OCI-LY7 (cell line): ENCODE measurements around the gene CDKN2C. TPM values are rescaled to one million over a fixed set of nuclear protein-coding genes. Genes with fewer than 3 reads are reported as not detected.
"Not testable (repeated sequence)": the region's sequence is repeated elsewhere in the genome, so short reads cannot be mapped to it uniquely, and the experiment has no call there.

Experiments used
- BruUV-seq: library from RNA; stranded (reverse); fragments of 400-500 nt; replicated peaks from 2 replicates; lab custom pipeline; 2021; lab: Mats Ljungman, UMichigan
- CTCF ChIA-PET: fragments of 300-600 bp; sonication (Branson Sonifier 250); formaldehyde crosslinking; loops from one replicate; lab custom pipeline; 2022; ENCODE audit warnings: antibody characterized with exemption; ENCODE audit not compliant: unreplicated experiment; lab: Charles Lee
- POLR2A ChIA-PET: fragments of 300-600 bp; sonication (Branson Sonifier 250); formaldehyde crosslinking; loops from one replicate; lab custom pipeline; 2022; ENCODE audit warnings: antibody characterized with exemption; lab: Charles Lee
- DNase-seq: peaks from one replicate; pipeline ENCODE4 v3.0.0-alpha.2; 2015; ENCODE audit warnings: low spot score
- H2AFZ ChIP-seq: fragments of 200-600 bp; sonication (generic), shearing (Covaris generic); 2 replicates; pipeline ENCODE4 v1.6.1; 2014; ENCODE audit warnings: mild to moderate bottlenecking, antibody characterized with exemption, low read length, moderate library complexity
- H3K27ac ChIP-seq: fragments of 200-600 bp; sonication (generic); 2 replicates; pipeline ENCODE4 v1.5.1; 2014; ENCODE audit warnings: mixed run types, low read depth, mild to moderate bottlenecking, moderate library complexity, low read length, inconsistent platforms; ENCODE audit not compliant: poor library complexity, severe bottlenecking
- H3K36me3 ChIP-seq: fragments of 200-600 bp; sonication (generic); 2 replicates; pipeline ENCODE4 v1.6.1; 2014; ENCODE audit warnings: mild to moderate bottlenecking, antibody characterized with exemption, low read length, moderate library complexity, mixed read lengths; ENCODE audit not compliant: insufficient read depth
- H3K4me1 ChIP-seq: fragments of 200-600 bp; sonication (generic); 2 replicates; pipeline ENCODE4 v1.5.1; 2014; ENCODE audit warnings: mild to moderate bottlenecking, low read length; ENCODE audit not compliant: insufficient read depth, poor library complexity, severe bottlenecking
- H3K4me2 ChIP-seq: fragments of 200-600 bp; sonication (generic); 2 replicates; pipeline ENCODE4 v1.6.1; 2014; ENCODE audit warnings: mild to moderate bottlenecking, low read length
- H3K4me3 ChIP-seq: fragments of 200-600 bp; sonication (generic); 2 replicates; pipeline ENCODE4 v1.5.1; 2014; ENCODE audit warnings: mild to moderate bottlenecking, low read depth, low read length; ENCODE audit not compliant: poor library complexity, severe bottlenecking
- H3K79me2 ChIP-seq: fragments of 200-600 bp; sonication (generic); 2 replicates; pipeline ENCODE4 v1.6.1; 2016; ENCODE audit warnings: low read depth, mild to moderate bottlenecking, low read length, moderate library complexity, mixed read lengths; ENCODE audit not compliant: insufficient read depth
- H3K9me2 ChIP-seq: fragments of 200-600 bp; sonication (generic); 2 replicates; pipeline ENCODE4 v1.6.1; 2016; ENCODE audit warnings: mild to moderate bottlenecking, low read length, mixed read lengths; ENCODE audit not compliant: insufficient read depth
- H3K9me3 ChIP-seq: fragments of 200-600 bp; sonication (generic); 2 replicates; pipeline ENCODE4 v1.6.1; 2014; ENCODE audit warnings: mild to moderate bottlenecking, mixed run types, low read length, mixed read lengths
- H4K20me1 ChIP-seq: fragments of 200-600 bp; sonication (generic); 2 replicates; pipeline ENCODE4 v1.6.1; 2014; ENCODE audit warnings: mild to moderate bottlenecking, antibody characterized with exemption, low read length, moderate library complexity, mixed read lengths; ENCODE audit not compliant: insufficient read depth
- EZH2phosphoT487 ChIP-seq: fragments of 200-600 bp; sonication (generic); IDR thresholded peaks from 2 replicates; pipeline ENCODE4 v1.6.1; 2018; ENCODE audit warnings: low read depth, borderline replicate concordance, mild to moderate bottlenecking, mixed run types, antibody characterized with exemption, low read length, moderate library complexity, mixed read lengths
- intact Hi-C: fragments of 100-400 bp; cut with micrococcal nuclease; formaldehyde crosslinking; loops from one replicate; pipeline ENCODE4 v1.10.0; 2022; ENCODE audit not compliant: unreplicated experiment
- total RNA-seq, 2 experiments: library from RNA; depleted of rRNA in 1 of 2; stranded (reverse); fragments of >200 nt in 1 of 2; shearing (Covaris generic) in 1 of 2; gene quantifications; 2 replicates each; pipeline ENCODE4 v1.2.3, GENCODE V29; 2014 to 2022
- TF ChIP-seq, protein P1 (sequence below): fragments of 200-600 bp; sonication (generic); conservative IDR thresholded peaks from 2 replicates; pipeline ENCODE4 v1.5.1; 2014; ENCODE audit warnings: mild to moderate bottlenecking, antibody characterized with exemption, low read length, moderate library complexity, mixed read lengths

The CDKN2C gene
- total RNA-seq, 2 experiments from 2014 or later = 46.6 to 71.0 TPM

DNA sequence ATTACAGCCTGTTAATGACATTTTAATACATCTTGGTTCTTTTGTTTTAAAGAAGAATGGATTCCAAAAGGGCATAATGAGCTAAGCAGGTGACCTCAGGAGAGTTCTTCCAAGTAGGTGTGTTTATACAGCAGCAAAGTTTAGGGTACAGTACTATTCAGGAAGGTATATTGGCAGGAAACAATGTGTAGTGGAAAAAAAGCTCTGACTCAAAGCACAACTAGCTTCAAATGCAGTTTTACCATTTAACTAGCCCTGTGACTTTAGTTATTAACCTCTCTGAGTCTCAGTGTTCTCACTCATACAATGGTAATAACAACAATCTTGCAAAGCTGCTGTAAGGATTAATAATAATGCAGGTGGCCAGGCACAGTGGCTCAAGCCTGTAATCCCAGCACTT is 39.9 kb upstream of the CDKN2C start:
- Histone ChIP-seq H3K36me3 (peaks cover 47% of the 10 kb centered on the region), H3K4me3 (no peak overlapping the region), H3K9me2 (no peaks in the 10 kb centered on the region), H4K20me1 (peaks cover 11% of the 10 kb centered on the region), H3K27ac (no peak overlapping the region), H3K4me1 (peaks cover 6% of the 10 kb centered on the region), H3K4me2 (no peak overlapping the region), H3K79me2 (peaks cover 91% of the 10 kb centered on the region), H3K9me3 (peaks cover under 1% of the 10 kb centered on the region; the same call in 1 of the 2 replicates), H2AFZ (no peak overlapping the region)
- CTCF ChIA-PET = no interaction called here
- POLR2A ChIA-PET = interaction anchor here (0.5 to 1.6 kb wide), 3 partner anchors 10 to 265 kb away, joined by 3 to 9 read pairs (median 6); no protein-coding TSS in a partner anchor
- TF ChIP-seq EZH2phosphoT487 = no peak
- TF ChIP-seq, protein P1, sequence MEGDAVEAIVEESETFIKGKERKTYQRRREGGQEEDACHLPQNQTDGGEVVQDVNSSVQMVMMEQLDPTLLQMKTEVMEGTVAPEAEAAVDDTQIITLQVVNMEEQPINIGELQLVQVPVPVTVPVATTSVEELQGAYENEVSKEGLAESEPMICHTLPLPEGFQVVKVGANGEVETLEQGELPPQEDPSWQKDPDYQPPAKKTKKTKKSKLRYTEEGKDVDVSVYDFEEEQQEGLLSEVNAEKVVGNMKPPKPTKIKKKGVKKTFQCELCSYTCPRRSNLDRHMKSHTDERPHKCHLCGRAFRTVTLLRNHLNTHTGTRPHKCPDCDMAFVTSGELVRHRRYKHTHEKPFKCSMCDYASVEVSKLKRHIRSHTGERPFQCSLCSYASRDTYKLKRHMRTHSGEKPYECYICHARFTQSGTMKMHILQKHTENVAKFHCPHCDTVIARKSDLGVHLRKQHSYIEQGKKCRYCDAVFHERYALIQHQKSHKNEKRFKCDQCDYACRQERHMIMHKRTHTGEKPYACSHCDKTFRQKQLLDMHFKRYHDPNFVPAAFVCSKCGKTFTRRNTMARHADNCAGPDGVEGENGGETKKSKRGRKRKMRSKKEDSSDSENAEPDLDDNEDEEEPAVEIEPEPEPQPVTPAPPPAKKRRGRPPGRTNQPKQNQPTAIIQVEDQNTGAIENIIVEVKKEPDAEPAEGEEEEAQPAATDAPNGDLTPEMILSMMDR = no peak
- intact Hi-C loops = no loop called here
- no TSS peak for BruUV-seq
- DNase-seq = no peak

GRCh38 chr1:50930965-50931737 is 38.9 kb upstream of the CDKN2C start:
- Histone ChIP-seq H3K9me2 (no peaks in the 10 kb centered on the region), H3K4me3 (no peak overlapping the region), H3K9me3 (no peaks in the 10 kb centered on the region), H3K36me3 (peaks cover 46% of the 10 kb centered on the region), H3K27ac (no peak overlapping the region), H3K79me2 (peaks cover 91% of the 10 kb centered on the region), H3K4me1 (peaks cover 10% of the 10 kb centered on the region), H2AFZ (no peak overlapping the region), H3K4me2 (no peak overlapping the region), H4K20me1 (peaks cover 11% of the 10 kb centered on the region)
- ChIA-PET CTCF (no interaction called here), POLR2A (interaction anchor here (0.6 to 1.6 kb wide), 3 partner anchors 9 to 1981 kb away, joined by 3 to 6 read pairs (median 4); no protein-coding TSS in a partner anchor)
- BruUV-seq = no TSS peak
- TF ChIP-seq EZH2phosphoT487 = no peak
- TF ChIP-seq, protein P1 = no peak
- intact Hi-C loops = no loop called here
- no peak for DNase-seq

- H3K9me3 ChIP-seq, H3K4me1 ChIP-seq, DNase-seq, POLR2A ChIA-PET, H2AFZ ChIP-seq, BruUV-seq, H3K27ac ChIP-seq, intact Hi-C loops, H3K9me2 ChIP-seq, H3K4me2 ChIP-seq, CTCF ChIA-PET, H3K4me3 ChIP-seq: not testable (repeated sequence)
- H3K36me3 ChIP-seq = peaks cover 50% of the 10 kb centered on the region
- peaks cover 91% of the 10 kb centered on the region for H3K79me2 ChIP-seq
- H4K20me1 ChIP-seq = peaks cover 11% of the 10 kb centered on the region
These were observed 38.0 kb upstream of the CDKN2C start for GRCh38 chr1:50932043-50932442.

GRCh38 chr1:50933770-50934169 is 36.3 kb upstream of the CDKN2C start:
- CTCF ChIA-PET, H3K27ac ChIP-seq, H3K9me3 ChIP-seq, H3K4me1 ChIP-seq, H3K9me2 ChIP-seq, H3K4me3 ChIP-seq, BruUV-seq, H3K4me2 ChIP-seq, DNase-seq, intact Hi-C loops, H2AFZ ChIP-seq: not testable (repeated sequence)
- Histone ChIP-seq H3K79me2 (peaks cover 87% of the 10 kb centered on the region), H4K20me1 (peaks cover 11% of the 10 kb centered on the region), H3K36me3 (peaks cover 42% of the 10 kb centered on the region)
- POLR2A ChIA-PET = interaction anchor here (1.8 kb wide), 1 partner anchor 17 kb away, joined by 7 read pairs; no protein-coding TSS in a partner anchor
